Middle frontal gyrus (tissue), 1 donor: ENCODE data around the gene NECTIN3.

Experiments
- DNase-seq: peaks from one replicate; pipeline ENCODE4 v3.0.0-alpha.2; 2015; ENCODE audit warnings: low spot score; ENCODE audit errors: extremely low spot score

Gene NECTIN3

DNA sequence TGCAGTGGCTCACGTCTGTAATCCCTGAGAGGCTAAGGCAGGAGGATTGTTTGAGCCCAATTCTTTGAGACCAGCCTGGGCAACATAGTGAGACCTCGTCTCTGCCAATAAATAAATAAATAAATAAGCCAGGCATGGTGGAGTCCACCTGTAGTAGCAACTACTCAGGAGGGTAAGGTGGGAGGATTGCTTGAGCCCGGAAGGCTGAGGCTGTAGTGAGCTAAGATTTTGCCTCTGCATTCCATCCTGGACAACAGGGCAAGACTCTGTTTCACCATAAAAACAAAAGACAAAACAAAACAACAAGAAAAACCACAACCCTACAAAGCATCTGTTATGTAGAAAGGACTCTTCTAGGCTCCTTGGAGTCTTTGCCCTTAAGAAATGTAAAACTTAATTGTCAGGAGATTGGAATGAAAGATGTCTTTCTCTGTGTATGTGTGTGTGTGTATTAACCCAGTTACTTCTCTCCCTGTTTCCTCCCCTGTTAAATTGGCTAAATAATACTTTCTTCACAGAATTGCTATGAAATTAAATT is 9.5 kb downstream of the NECTIN3 start:
- DNase-seq = no peak

DNA sequence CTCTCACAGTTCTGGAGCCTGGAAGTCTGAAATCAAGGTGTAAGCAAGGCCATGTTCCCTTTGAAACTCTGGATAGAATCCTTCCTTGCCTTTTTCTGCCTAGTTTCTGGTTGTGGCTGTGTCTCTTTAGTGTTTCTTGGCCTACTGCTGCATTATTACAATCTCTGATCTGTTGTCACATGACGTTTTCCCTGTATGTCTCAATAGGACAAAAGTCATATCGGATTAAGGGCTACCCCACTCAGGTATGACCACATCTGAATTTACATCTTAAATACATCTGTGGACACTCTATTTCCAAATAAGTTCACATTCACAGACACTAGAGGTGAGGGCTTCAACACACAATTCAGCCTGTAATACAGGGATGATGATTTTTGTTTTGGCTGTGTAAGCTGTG is 13.3 kb downstream of the NECTIN3 start:
- no peak for DNase-seq

DNA sequence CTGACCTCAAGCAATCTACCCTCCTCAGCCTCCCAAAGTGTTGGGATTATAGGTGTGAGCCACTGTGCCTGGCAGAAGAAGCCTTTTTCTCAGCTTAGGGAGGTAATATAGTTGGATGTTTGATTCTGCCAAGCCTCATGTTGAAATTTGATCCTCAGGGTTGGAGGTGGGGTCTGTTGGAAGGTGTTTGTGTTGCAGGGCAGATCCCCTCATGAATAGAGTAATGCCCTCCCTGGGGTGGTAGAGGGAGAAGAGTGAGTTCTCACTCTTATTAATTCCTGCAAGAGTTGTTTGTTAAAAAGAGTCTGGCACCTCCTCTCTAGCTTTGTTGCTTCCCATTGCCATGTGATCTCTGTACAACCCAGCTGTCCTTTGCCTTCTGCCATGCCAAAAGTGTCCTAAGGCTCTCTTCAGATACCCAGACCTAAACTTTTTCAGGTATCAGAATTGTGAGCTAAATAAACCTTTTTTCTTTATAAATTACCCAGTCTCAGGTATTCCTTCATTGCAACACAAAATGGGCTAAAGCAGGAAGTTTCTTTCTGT is 16.4 kb downstream of the NECTIN3 start:
- DNase-seq = no peak

DNA sequence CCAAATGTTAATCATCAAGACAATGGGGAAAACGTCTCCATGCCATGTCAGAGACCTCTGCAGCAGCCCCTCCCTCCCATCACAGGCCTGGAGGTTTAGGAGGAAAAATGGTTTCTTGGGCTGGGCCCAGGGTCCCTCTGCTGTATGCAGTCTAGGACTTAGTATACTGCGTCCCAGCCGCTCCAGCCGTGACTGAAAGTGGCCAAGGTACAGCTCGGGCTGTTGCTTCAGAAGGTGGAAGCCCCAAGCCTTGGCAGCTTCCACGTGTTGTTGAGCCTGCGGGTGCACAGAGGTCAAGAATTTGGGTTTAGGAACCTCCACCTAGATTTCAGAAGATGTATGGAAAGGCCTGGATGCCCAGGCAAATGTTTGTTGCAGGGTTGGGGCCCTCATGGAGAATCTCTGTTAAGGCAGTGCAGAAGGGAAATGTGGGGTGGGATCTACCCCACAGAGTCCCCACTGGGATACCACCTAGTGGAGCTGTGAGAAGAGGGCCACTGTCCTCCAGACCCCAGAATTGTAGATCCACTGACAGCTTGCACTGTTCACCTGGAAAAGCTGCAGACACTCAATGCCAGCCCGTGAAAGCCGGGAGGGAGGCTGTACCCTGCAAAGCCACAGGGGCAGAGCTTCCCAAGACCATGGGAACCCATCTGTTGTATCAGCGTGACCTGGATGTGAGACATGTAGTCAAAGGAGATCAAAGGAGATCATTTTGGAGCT is 25.0 kb downstream of the NECTIN3 start:
- DNase-seq = no peak

DNA sequence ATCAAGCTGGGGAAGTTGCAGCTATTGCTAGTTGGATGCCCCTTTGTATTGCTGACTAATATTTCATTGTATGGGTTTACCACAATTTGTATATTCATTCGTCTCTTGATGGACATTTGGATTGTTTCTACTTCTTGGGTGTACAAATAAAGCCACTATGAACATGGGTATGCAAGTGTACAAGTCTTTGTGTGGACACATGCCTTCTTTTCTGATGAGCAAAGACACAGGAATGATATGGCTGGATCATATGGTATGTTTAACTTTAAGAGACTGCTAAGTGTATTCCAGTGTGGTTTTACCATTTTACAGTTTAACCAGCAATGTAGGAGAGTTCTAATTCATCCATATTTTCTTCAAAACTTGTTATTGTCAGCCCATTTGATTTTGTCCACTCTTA is 32.2 kb downstream of the NECTIN3 start:
- DNase-seq = no peak

DNA sequence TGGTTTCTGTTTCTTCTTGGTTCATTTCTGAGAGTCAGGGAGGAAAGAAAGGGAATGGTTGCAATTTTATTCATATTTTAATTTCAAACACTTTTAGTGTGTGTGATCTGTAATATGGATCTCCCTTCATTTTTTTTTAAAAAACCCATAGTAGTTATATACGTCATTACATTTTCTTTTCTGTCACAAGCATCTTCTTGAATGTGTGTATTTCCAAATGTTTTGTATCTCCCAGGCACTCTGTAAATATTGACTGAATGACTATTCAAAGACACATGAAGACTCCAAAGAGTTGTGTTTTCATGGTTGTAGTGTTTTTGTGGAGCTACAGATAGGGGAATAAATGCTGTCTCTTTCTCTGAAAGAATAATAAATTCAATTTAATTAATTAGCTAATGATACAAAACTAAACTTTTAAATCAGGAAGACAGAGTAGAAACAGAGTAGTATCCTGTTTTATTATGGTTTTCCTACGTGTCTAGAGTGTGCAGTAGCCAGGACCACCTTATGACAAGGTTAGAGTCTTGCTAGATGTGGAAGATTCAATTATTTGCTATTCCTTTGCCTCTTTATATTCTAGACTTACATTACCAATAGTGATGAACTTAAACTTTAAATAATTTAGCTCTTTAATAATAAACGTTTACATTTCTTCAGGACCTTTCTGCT is 35.5 kb downstream of the NECTIN3 start:
- DNase-seq = no peak

DNA sequence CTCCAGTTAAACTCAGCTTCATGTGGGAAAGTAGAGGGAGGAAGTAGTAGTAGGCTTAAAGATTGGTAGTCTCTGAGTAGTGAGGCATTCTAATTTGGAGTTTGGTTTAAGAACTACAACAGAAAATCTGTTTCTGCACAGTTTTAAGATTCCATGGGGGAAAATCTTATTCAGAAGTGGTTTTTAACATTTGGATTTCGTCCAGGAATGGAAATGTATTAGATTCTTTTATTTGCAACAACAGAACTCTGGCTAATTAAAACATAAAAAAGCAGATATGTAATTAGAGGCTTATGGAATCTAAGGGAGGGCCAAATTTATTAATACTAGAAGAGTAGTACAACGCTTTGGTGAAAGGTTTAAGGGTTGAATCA is 36.0 kb downstream of the NECTIN3 start:
- no peak for DNase-seq

DNA sequence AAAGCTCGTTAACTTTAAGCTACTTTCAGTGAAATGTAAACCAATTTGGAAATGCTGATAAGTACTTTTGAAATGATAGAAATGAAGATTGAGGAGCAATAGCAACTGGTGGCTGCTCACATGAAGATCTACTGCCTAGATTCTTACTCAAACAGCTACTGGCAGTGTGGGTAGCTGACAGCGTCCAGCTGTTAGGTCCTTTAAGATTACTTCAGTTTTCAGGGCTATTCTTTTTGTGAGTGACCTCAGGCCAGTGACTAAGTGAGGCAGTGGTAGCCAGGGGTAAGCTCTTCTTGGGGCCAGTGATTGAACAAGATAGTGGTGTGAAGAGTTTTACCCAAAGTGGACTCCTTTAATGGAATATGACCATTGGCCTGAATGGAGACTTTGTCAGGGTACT is 41.3 kb downstream of the NECTIN3 start:
- no peak for DNase-seq

DNA sequence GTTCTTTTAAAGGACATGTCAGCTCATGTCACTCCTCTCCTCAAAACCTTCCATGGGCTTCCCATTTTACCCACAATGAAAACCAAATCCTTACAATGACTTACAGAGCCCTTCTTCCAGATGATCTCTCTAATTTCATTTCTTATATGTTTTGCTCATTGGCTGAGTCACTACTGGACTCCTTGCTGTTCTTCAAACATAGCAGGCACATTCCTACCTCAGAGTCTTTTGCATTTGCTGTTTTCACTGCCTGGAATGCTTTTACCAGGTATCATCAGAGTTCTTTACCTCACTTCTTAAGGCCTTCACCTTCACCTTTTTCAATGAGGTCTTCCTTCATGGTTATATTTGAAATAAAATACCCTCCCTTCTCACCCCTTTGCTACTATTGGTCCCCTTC is 57.3 kb downstream of the NECTIN3 start:
- no peak for DNase-seq

DNA sequence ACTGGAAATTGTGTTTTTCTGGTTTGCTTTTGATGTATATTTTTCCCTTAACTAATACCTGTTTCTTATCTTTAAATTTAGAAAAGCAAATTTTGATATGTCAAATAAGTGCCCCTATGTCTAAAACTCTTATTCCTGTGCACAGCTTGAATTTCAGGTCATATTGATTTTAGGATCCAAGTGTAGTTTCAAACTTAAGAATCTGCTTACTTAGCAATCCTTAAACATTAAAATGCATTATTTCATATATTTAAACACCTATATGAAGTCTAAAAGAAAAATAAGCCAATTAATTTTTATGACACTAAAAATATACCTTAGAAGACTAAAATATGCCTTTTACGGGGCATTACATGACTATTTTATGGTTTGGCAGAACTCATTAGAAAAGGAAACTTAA is 59.2 kb downstream of the NECTIN3 start:
- DNase-seq = no peak

DNA sequence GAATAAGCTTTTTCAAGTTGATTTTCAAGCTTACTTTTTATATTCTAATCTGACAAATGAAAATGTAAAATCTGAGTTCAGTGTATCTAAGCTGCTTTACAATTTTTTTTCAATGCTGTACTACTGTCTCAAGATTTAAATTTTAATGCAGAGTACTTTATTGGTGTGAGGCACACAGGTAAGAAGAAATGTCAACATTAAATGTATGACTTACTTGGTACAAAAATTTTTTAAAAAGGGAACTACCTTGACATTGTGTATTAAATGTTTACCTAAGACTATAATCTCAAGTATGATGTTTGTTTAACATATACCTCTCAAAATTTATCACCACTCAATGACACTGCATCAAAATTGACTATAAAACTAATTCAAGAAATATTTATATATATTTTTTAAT is 62.7 kb downstream of the NECTIN3 start:
- DNase-seq = no peak

DNA sequence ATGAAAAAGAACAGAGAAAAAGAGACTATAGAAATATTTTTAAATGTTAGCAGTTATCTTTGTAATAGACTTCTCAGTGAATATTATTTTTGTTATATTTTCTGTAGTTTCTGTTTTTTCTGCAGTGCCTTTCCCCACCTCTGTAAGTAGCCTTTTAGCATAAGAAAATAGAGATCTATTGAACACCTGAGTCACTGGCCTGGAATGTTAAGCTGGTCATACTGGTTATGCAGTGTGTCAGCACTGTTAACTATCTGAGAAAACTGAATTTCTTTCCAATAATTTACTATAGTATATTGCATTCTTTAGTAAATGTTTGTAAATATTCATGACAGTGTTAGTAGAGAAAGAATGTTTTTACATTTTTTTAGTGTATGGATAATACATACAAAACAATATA is 79.8 kb downstream of the NECTIN3 start:
- no peak for DNase-seq

DNA sequence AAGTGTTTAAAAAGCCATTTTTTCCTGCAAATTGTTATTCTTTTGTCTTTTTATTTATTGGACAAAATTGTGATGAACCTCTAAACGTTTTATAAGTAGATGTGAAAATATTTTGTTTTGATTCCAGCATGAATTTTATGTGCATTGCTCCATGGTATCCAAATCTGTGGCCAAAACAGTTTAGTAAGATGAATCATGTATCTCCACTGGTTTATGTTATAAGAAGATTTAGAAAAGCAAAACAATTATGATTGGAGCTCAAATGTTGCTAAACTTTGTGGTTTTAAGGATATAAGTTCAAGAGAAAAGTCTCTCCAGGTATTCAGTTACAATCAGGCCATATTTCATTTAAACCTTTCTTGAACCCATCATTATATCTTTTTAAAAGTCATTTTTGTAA is 80.9 kb downstream of the NECTIN3 start:
- no peak for DNase-seq

DNA sequence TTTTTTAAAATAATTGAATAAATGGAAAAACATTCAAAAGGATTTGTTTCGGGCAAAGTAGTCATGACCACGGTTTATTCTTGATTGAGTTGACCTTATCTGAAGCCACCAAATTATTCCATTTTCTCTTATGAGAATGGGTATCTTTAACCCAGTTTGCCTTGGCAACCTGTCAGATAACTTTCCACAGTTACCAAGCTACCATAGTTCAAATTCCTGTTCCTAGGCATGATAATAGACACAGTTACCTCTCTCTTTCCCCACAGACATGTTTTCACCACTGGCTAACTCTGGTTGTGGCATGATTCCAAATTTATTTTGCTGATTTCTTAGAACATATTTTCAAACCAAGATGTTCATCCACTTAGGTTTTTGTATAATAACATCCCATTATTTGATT is 84.9 kb downstream of the NECTIN3 start:
- DNase-seq = no peak

DNA sequence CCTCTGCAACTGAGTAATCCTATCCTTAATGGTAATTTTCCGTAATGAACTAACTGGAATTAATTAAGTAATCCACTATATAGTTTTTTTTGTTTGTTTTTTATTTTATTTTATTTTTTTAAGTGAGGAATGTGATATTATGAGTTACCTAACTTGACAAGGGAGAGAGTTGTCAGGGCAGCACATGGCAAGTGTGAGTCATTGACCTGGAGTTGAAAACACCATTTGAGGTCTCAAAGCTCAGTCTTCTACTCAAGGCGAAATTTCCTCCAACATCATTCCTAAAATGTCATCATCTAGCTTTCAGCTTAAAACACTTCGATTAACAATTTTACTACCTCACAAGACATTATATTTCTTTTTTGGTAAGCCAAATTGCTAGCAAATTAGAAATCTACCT is 87.8 kb downstream of the NECTIN3 start:
- DNase-seq = no peak

DNA sequence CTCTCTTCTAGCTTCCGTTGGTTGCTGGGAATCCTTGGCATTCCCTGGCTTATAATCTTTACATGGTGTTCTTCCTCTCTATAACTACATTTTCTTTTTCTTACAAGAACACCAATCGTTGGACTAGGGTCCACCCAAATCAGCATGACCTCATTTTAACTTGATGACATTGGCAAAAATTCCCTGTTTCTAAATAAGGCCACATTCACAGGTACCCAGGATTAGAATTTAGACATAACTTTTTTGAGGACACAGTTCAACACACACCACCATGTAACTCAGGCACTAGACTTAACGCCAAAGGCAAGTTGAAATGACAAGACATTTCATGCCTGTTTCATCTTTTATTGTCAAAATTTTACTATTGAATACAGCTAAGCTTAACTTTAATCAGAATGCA is 93.0 kb downstream of the NECTIN3 start:
- DNase-seq = no peak

DNA sequence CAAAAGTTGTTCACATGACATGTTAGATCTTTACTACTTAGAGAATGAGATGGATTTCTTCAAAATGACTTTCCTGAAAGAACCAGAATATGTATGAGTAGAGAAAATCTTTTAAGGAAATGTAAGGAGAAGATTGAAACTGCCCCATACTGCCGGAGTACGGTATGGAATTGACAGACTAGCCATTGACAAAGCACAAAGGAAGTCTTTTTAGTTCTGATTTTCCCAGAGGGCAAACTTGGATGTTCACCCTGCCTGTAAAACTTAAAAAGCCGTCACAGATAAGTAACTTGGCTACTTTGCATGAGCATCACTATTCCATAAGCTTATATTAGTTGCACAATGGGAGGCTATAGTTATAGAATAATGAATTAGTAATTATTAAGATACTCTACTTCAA is 93.8 kb downstream of the NECTIN3 start:
- DNase-seq = no peak

DNA sequence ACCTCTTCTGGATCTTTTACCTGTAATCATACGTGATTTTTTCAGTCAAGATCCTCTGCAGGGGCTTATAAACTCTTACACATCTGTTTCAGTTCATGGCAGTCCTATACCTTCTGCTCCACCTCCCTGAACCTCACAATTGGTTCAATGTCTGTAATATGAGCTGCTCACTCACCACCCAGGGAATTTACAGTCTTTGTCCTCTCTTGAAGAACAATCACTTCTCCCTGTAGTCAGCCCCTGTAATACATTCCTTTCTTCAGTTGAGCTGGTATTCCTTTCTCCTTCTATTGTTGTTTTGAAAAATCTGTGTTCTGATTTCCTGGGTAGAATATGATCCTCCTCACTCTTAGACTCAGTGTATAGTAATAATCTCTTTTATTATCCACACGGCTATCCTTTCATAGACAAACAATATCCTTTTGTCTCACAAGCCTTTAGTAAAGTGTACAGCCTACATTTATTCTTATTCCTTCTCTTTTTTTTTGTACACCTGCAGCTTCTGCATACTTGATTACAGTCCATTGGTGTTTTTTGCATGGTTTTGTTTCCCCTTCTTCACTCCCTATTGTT is 101.8 kb downstream of the NECTIN3 start:
- no peak for DNase-seq

DNA sequence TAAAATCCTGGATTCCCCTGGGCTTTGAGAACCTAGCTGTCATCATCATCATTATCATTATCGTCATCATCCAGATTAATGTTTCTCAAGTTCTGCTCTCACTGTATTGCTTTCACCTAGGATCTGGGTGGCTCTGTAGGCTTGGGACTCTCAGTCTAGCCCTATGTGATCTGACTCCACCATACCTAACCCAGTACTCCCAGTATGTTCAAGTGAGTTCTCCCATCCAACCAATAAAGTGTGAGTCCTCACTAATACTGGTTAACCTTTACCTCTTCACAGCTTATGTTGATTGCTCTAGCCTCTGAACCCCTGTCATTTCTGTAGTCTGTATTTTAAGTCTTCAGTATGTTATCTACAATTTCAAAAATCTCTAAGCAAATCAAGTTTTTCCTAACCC is 102.3 kb downstream of the NECTIN3 start:
- no peak for DNase-seq

DNA sequence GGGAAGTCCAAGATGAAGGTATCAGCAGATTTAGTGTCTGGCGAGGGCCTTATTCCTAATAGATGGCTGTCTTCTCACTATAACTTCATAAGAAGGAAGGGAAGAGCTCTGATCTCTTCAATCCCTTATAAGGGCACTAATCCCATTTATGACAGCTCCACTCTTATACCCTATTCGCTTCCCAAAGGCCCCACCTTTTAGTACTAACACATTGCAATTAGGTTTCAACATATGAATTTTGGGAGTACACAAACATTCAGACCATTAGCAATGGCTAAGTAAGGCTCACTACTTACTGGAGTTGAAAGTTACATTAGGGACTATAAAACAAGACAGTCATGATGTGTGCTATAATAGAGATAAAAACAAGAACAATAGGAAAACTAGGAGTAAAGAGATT is 118.9 kb downstream of the NECTIN3 start:
- no peak for DNase-seq

DNA sequence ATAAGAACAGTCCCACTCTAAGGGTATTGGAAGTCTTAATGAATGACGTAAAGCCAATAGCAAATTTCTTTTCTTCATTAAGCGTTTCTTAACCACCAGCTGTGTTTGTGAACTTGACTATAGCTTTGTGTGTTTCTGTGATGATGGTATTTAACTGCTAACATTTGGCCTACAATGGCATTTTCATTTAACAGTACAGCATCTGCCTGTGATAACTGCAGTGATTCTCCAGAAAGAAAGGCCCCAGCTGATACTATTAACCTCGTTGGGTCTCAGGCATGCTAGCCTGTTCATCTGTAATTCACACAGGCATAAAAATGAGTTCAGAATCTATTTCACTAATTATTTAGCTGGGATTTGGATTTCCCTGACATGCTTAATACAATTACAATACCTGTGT is 121.9 kb downstream of the NECTIN3 start:
- DNase-seq = no peak

DNA sequence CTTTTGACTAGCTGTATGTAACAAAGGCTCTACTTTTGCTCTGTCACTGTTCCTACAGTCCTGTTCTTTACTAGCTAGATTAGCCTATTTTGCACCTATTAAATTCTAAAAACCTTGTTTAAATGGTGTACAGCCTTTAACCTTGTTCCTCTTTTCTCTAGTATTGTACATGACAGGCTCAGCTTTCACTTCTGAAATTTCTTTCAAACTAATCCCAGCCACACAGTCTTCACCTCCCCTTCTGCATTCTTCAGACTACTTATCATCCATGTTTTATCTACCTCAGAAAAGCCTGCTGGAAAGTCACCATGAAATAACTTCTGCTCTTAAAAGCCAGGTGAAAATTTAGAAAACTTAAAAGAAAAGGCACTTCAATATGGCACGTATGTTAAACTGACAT is 122.4 kb downstream of the NECTIN3 start:
- DNase-seq = no peak

DNA sequence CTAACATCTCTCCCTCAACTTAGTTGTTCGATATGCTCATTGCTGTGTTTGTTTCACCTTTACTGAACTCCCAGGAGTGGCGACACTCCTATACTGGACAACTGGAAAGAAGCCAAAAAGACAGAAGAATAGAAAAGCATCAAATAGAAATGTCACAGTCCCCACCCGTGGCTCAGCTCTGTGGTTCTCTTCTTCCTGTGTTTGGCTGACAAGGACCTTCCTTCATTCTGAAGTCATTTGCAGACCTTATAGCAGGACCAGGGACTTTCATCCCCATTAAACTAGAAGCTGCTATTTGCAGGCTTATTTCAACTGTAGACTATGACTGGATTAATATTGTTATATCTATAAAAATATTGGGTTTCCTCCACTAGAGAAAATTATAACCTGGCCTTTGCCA is 125.9 kb downstream of the NECTIN3 start:
- DNase-seq = no peak
